HG02610 (cell line): Measurements from ENCODE around the gene PDZD2.
"Not testable (repeated sequence)": the region's sequence is repeated elsewhere in the genome, so short reads cannot be mapped to it uniquely, and the experiment has no call there.

Experiments used
- ATAC-seq: cut with Tn5 transposase; IDR thresholded peaks from one replicate; pipeline ENCODE4 v1.9.1; 2021; ENCODE audit warnings: mild to moderate bottlenecking, moderate library complexity; ENCODE audit not compliant: unreplicated experiment

The PDZD2 gene

GRCh38 chr5:31731016-31731415, 92.1 kb downstream of the PDZD2 start:
- ATAC-seq, result no peak

GRCh38 chr5:31731710-31732301, 92.9 kb downstream of the PDZD2 start:
- no peak for ATAC-seq

GRCh38 chr5:31732821-31733220, 93.9 kb downstream of the PDZD2 start:
- not testable (repeated sequence) for ATAC-seq

GRCh38 chr5:31733371-31733770, 94.4 kb downstream of the PDZD2 start:
- ATAC-seq, result no peak

- no peak for ATAC-seq
These were observed 97.2 kb downstream of the PDZD2 start for GRCh38 chr5:31736127-31736526.

GRCh38 chr5:31738199-31738598, 99.3 kb downstream of the PDZD2 start:
- no peak for ATAC-seq

- ATAC-seq, result no peak
These were observed 102.6 kb downstream of the PDZD2 start for GRCh38 chr5:31741496-31741895.

- no peak for ATAC-seq
These were observed 104.7 kb downstream of the PDZD2 start for GRCh38 chr5:31743678-31744077.

- ATAC-seq, result no peak
These were observed 109.7 kb downstream of the PDZD2 start for GRCh38 chr5:31748458-31749172.

- no peak for ATAC-seq
These were observed 111.3 kb downstream of the PDZD2 start for GRCh38 chr5:31750215-31750614.

- ATAC-seq, result no peak
These were observed 112.7 kb downstream of the PDZD2 start for GRCh38 chr5:31751610-31752009.

- no peak for ATAC-seq
These were observed 114.9 kb downstream of the PDZD2 start for GRCh38 chr5:31753700-31754357.

GRCh38 chr5:31754358-31754704, 115.4 kb downstream of the PDZD2 start:
- ATAC-seq, result no peak

- no peak for ATAC-seq
These were observed 116.1 kb downstream of the PDZD2 start for GRCh38 chr5:31754741-31755675.

GRCh38 chr5:31755676-31756230, 116.8 kb downstream of the PDZD2 start:
- ATAC-seq, result no peak

- ATAC-seq, result no peak
These were observed 118.9 kb downstream of the PDZD2 start for GRCh38 chr5:31757806-31758205.

- no peak for ATAC-seq
These were observed 120.0 kb downstream of the PDZD2 start for GRCh38 chr5:31758803-31759425.

- no peak for ATAC-seq
These were observed 121.0 kb downstream of the PDZD2 start for GRCh38 chr5:31759925-31760324.

GRCh38 chr5:31761877-31762276, 122.9 kb downstream of the PDZD2 start:
- ATAC-seq, result no peak

GRCh38 chr5:31763424-31763823, 124.5 kb downstream of the PDZD2 start:
- ATAC-seq, result no peak
